Activated CD4-positive, alpha-beta T cell treated with anti-CD3 and anti-CD28 coated beads, Interleukin-2, Interleukin-6, amounts not matched to agents 100 ng/mL and 50 ng/mL, durations not matched to agents 16 hours and 8 hours (primary cell): ENCODE data around the gene NUDT17.
A peak's percentile ranks its signal among the peaks of the same experiment; 100 is the strongest.

ENCODE experiments used
- DNase-seq: peaks from one replicate; pipeline ENCODE4 v3.0.0-alpha.2; 2020

NUDT17 gene

DNA sequence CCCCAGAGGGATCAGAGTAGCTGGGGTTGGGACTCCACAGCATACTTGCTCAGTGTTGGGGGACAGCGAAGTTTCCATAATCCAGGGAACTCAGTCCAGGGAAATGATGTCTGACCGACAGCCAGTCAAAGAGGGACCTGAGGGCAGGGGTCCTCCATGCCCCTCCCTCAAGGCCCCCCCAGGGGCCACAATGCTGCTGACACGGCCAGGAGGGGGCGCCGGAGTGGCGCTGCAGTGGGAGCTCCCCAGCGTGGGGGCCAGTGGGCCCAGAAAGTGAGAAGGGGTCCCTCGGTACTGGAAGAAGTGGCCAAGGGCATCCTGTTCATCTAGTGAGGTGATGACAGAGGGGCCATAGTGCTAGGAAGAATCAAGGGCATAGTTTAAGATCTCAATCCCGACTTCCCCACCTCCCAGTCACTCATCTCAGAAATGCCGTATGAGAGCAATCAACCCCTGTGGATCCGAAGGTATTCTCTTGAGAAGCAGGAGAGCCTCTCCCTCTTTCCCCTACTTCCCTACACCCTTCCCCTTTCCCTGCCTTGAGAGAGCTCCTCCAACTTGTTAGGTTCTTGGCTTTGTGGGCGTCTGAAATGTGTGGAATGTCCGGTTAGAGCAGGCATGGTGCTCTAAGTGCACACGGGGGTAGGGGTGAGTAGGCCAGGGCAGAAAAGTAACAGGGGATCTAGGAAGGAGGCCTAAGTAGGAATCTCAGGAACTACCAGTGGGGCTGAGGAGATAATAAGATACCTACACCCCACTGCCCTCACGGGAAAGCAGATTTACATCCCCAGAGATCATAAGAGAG, 4.1 kb downstream of the NUDT17 start:
- no peak for DNase-seq

DNA sequence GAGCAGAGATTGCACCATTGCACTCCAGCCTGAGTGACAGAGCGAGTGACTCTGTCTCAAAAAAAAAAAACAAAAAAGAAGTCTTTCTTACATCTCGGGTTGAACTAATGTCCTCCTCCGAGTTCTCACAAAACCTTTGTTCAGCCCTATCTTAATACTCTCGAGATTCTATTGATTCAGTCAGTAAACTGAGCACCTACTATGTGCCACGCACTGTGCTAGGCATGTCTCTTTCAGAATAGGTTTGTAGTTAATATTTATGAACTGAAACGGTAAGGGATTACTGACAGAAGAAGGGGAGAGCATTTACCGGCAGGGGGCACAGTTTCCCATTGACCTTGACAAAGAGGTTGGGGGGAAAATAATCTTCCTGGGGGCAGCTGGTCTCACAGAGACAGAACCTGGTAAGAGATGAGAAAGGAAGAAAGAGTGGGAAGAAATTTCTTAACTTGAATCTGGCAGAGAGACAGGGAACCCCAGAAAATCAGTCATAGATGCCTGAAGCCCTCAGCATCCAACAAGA, 10.1 kb downstream of the NUDT17 start:
- no peak for DNase-seq

DNA sequence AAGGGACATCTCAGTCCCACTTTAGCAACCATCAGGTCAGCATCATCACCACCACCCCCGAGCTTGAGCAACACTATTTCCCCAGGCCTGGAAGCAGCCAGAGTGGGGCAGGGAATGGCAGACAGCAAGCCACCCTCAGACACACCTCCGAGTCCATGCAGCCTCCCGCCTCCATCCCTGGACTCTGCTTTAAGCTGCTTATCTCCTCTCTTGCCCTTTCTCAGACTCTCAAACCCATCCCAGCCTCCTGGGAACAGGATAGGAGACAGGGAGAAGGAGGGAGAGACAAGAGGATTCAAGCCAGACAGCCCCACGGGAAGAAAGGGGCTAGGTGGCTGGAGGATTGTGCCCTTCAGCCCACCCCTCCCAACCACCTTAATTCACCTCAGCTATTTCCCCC, 11.7 kb downstream of the NUDT17 start:
- DNase-seq = no peak

DNA sequence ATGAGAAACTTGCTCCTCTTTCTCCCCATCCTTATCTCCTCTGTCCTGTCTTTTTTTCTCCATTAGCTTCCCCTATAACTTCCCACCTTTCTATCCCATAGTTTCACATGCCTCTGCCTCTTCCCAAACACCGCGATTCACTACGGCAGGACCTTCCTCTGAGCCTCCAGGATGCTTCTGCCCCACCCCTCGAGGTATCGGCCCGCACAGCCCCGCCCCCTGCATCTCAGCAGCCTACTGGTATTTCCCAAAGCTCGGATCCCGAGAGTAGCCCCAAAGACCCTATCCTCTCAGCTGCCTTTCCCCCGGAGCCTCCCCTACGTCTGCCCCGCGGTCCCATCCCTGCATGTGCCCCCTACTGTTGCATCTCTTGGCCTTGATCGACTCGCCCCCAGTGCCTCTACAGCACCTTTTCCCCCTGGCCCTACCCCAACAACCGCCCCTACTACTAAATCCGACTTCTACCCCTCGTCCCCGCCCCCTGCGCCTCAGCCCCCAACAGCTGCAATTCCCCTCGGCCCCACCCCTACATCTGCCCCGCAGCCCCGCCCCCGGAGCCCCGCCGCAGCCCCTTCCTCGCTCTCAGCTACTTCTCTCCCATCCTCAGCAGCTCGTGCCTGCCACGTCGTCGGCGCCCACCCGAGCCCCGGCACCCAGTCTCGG, 12.9 kb downstream of the NUDT17 start:
- DNase-seq = peak; percentile 63

DNA sequence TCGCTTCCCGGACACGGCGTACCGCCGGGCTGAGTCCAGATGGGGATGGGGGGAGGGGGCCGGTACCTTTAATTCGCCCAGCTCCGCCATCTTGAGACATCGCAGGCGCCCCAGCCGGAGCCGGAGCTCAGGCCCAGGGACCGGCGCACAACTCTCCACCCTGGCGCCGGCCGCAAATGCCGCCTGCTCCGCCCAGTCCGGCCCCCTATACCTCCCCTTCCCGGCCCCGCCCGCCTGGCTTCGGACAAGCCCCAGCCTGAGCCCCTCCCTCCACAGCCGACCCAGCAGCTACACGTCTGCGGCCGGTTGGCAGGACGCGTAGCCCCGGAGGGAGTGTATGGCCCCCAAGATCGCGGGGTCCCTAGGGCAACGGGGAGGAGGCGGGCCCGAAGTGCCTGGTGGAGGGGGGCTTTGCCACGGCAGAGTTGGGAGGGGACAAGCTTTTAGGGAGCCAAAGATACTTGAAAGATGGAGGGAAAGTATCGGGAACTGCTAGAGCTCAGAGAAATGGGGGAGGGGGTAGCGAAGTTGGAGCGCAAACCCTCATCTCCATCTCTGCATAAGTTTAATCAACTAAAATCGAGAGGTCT, 13.6 kb downstream of the NUDT17 start, which contains the start of gene PIAS3:
TSS of gene PIAS3 (minus strand) at position 181 of the 590 bp plus-strand sequence. CDS start at position 90, 91 bp downstream.
- DNase-seq = peak; percentile 94

DNA sequence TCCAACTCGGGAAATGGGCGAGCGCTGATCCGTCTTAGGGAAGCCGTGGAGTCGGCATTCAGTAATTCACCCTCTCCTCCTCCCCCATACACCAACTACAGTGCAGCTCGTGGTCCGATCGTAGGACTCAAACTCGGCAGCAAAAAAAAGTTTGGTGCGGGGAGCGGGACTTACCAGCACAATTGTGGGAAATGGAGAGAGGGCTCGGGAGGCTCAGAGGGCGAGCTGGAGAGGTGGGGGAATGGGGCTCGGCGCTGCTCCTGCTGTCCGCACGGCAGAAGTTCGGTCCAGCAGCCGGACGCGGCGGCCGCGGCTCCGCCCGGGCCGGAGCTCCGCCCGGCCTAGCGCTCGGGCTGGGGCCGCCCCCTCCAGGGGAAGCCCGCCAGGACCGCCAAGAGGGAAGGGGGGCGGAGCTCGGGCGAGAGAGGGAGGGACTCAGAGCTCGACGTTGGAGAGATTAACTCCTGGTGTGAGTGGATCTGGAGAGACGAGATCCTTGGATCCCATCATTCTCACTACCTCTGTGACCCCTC, 14.1 kb downstream of the NUDT17 start:
- peak; percentile 80 for DNase-seq

DNA sequence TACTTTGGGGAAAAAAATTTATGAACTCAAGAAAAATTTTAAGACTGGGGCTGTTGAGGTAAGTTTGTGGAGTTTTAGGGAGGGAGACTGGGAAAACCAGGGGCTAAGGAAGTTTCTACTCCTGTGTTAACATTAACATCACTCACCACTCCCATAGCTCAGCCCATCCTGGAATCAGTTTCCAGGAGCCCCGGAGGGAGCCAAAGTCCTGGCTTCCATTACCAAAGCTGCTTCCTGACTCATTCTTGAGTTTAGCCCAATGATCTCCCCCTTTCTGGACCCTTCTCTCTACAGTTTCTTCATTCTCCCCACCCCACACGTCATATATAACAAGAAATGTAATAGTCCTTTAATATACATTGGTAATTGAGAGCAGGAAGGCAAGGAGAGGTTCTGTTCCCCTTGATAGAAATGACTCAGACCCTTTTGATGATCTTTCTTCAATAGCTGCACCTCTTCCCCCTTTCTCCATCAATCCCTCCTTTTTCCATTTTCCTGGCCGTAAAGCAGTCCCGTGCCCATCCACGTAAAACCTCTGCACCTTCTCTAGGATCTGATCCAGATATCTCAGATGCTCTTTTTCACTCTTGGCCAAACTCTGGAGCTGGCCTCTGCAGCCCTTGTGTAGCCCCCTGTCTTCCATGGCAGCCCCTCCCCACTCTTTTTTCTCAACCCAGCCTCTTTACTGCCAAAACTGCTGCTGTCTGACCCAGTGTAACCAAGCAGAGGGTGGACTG, 18.0 kb downstream of the NUDT17 start:
- no peak for DNase-seq

DNA sequence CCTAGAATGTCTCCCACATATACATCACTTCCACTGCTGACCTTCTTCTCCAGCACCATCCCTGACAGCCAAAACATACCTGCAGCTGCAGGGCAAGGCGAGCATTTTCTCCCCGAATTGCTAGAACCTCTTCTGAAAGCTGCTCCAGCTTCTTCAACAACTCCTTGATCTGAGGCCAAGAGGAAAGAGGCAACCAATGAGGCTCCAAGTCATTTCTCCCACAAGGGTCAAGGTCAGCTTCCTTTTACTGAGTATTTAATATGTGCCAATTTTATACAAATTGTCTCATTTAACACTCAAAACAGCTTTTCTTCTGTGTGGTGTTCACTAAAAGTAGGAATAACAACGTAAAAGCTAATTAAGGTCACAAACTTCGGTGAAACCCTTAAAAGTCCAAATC, 22.8 kb downstream of the NUDT17 start:
- DNase-seq = no peak

DNA sequence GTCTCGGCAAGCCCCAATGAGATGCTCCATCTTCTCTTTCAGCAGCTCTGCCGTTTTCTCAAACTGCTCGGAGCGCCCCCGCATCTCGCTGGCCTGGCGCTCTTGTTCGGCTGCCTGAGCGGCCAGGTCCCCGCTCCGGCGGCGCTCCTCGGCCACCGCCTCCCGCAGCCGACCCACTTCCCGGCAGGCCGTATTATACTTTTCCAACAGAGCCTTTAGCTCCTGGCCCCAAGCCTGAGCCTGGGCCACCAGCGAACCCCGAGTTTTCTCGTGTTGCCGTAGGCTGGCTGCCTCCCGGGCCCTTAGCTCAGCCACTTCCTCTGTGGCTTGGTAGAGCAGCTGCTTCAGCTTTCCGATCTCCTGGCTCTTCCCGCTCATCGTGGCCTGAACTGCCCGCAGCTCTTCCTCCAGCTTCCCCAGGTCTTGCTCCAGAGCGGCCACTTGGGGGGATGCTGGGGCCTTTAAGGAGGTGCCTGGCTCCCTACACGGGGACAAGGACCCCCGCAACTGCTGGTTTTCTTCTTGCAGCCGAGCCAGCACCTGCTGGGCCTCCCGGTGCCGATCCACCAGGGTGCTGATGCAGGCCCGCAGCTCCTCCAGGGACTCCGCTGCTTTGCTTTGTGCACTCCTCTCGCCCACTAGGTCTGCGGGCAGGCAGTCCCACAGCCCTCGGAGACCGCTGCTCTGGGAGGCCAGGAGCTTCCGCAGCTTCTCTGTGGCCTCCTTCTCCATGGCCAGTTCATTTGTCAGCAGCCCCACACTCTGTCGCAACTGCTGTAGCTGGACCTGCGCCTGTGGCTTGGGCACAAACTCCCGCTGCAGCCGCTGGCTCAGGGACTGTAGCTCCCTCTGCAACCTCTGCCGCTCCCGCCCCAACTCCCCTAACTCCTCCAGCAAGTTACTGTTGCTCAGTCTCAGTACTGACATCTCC, 26.8 kb downstream of the NUDT17 start:
- peak; percentile 51 for DNase-seq

DNA sequence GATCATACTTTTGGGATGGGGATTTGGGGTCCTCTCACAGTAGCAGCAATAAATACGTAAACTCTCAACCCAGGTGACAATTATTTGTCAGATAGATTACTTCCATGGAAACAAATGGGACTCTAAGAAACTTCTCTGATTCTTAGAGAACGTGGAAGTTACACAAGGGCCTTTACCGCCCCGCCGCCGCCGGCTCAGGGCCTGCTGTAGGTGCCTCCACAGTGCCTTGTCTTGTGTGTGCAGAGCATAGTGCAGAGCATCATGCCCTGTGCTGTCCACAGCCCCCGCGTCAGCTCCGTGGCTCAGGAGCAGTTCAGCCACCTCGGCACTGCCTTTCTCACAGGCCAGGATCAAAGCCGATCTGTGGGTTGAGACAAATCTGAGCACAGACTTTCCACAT, 29.2 kb downstream of the NUDT17 start:
- DNase-seq = no peak

DNA sequence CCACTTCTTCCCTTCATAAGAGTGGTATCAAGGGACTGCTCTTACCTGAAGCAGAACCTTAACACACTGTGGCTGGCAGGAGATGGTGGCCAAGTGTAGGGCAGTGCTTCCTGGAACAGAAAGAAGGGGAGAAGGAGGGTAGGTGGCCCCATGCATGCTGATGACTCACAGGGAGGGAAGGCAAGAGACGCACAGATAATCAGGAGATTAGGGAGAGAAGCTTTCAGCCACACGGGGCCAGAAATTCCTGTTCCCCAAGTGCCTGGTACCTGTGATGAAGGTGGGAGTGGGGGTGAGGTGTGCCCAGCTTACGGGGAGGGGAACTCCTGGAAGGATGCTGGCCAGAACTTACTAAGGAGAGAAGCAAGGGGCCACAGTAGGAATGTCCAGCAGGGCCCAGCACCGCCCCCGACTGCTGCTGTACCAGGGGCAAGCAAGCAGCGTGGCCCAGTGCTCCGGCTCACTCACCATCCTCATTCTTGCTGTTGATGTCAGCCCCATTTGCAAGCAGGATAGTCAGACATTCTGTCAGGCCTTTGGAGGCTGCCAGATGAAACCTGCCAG, 32.6 kb downstream of the NUDT17 start:
- DNase-seq = no peak

DNA sequence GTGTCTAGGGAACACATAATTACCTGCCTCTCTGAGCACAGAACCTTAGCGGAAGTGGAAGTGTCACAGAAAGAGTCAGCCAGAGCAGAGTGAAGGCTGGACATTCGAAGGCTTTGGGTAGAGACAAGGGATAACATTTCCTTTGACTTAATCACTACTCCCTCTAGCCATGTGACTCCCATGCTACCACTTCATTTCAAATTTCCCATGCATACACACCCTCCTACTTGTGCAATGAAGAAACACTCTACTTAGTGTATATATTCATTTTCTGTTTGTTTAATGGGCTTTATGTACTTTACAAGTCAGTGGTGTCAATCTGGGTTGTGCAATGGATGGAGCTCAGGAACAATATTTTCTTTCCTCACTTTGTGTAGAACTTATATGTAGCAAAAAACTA, 33.3 kb downstream of the NUDT17 start:
- DNase-seq = no peak

DNA sequence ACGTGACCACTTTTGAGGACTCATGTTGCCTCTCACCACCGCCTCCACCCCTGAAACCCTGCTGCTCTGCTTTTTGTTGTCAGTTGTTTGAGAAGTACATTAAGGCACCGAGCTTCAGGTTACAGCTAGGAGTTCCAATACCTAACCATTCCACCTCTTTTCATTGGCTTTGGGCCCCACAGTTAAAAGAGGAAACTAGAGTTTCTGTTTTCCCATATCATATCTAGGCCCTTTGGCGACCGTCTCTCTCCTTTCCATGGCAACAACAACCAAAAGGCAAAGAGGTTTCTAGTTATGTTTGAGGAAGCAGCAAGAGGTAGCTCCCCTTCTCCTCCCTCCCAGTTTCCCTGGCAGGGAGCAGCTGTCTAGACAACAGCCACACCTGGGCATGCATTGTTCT, 34.3 kb downstream of the NUDT17 start:
- no peak for DNase-seq

DNA sequence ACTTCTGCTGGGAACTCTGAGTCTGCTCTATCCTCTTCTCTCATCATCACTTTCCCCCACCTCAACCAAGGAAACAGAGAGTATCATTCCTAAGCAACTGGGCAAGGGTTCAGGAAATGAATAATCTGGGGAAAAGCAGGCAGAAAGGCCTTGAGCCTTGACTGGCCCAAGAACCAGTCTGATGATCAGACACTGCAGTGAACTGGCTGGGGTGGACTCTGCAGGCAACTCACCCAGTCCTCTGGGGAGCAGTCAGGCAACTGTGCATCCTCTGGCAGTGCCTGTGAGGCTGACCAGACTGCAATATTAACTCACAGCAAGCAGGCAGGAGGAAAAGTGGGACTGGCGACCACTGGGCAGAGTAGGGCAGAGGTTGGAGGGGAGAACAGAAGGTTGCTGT, 39.2 kb downstream of the NUDT17 start:
- DNase-seq = no peak

DNA sequence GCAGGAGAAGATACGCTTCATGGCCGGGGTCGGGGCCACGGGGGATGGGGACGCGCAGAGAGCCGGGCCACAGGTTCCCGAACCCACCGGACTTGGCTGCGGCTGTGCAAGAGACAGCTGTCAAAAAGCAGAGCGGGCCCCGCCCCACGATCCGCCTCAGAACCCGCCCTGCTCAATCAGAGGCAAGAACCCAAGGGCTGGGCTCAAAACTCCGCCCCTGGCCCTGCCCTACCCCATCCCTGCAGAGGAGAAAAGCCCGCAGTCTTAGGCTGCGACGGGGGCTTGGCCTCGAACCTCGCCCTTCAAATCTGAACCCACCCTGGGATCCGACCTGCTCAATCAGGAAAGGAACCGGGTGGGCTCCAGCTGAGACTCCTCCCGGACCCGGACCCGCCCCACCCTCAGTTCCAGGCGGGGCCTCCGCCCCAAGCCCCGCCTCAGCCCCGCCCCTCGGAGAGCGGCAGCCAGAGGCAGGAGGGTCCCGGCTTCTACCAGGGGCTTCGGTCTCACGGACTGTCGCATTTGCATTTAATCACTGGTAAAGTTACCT, 40.4 kb downstream of the NUDT17 start, which contains the start of gene ANKRD35:
TSS of gene ANKRD35 (minus strand) at position 129 of the 550 bp plus-strand sequence. CDS start at position 21, 108 bp downstream.
- DNase-seq = peak; percentile 79

DNA sequence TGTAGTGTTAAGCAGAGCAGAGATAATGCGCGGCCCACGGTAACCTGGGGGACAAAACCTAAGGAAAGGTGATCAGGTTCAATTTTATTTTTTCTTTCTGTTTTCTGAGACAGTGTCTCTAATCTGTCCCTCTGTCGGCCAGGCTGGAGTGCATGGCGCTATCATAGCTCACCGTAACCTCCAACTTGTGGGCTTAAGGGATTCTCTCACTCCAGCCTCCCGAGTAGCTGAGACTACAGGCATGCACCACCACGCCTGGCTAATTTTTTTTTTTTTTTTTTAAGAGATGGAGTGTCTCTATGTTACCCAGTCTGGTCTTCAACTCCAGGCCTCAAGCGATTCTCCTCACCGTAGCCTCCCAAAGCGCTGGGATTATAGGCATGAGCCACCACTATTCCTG, 41.0 kb downstream of the NUDT17 start:
- no peak for DNase-seq

DNA sequence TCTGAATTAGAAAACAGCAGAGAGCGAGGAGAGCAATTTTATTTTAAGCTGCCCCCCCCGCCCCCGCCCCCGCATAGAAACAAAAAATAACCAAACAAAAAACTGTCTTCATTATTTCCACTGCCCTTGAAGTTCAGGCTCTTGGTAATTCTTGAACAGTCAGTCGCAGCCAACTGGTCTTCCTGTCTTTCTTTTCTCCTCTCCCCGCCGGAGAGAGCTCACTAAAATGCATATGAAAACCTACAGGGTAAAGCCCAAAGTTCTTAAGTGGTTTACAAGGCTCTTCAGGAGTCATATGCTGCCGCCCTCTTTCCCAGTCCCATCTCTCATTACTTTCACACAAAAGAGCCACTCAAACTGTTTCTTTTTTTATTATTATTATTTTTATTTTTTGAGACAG, 41.4 kb downstream of the NUDT17 start:
- DNase-seq = no peak

DNA sequence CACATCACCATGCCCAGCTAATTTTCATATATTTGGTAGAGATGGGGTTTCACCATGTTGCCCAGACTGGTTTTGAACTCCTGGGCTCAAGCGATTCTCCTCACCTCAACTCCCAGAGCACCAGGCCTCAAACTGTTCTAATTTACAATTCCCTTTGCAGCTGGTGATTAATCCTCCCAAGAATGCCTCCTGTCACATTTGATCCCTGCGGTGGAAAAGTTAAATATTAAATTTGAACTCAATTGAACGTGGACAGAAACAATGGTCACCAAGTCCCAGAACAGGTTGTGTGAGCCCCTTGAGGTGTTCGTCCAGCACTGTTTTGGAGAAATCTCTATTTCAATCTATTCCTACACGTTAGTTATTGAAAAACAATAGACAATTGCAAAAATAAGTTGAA, 42.2 kb downstream of the NUDT17 start:
- DNase-seq = no peak

DNA sequence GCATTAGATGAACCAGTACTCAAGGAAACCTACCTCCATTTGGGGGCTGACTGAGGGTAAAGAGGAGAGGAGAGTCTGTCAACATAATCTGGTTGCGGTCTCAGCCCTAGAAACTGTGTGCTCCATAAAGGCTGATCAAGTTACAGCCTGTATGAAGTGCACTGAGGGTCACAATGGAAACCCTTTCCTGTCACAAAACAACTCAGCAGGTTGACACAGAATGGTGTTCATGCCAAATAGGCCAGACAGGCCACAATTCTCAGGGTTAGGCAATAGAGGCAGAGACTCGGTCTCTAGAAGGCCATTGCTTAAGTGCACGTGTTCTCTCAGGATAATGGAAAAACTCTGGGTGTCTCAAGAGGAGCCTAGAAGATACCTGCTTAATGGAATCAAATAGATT, 44.3 kb downstream of the NUDT17 start:
- DNase-seq = no peak

DNA sequence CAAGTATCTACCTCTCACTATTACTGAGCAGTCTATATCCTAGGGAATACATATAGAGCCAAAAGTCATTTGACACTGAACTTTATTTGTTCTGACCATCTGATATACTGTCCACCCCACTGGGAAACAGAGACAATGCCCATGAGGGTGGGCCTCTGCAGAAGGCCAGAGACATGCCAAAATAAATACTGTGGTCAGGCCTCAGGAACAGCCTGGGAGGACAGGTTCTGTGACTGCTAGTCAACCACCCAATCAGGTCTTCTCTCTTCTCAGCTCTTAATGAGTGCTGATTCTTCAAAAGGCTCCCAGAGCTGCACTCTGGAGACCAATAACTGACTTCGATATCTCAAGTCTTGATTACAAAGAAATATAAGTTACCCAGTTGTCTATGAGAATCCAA, 45.7 kb downstream of the NUDT17 start:
- DNase-seq = no peak
